Dedifferentiated amniotic fluid mesenchymal stem cell (primary cell): ENCODE measurements around the gene MUC5B.

Experiments used
- DNase-seq: peaks from one replicate; pipeline ENCODE4 v3.0.0-alpha.2; 2016; ENCODE audit errors: extremely low spot score

Gene MUC5B

GRCh38 chr11:1300569-1301187 is 77.8 kb downstream of the MUC5B start:
- no peak for DNase-seq

DNA sequence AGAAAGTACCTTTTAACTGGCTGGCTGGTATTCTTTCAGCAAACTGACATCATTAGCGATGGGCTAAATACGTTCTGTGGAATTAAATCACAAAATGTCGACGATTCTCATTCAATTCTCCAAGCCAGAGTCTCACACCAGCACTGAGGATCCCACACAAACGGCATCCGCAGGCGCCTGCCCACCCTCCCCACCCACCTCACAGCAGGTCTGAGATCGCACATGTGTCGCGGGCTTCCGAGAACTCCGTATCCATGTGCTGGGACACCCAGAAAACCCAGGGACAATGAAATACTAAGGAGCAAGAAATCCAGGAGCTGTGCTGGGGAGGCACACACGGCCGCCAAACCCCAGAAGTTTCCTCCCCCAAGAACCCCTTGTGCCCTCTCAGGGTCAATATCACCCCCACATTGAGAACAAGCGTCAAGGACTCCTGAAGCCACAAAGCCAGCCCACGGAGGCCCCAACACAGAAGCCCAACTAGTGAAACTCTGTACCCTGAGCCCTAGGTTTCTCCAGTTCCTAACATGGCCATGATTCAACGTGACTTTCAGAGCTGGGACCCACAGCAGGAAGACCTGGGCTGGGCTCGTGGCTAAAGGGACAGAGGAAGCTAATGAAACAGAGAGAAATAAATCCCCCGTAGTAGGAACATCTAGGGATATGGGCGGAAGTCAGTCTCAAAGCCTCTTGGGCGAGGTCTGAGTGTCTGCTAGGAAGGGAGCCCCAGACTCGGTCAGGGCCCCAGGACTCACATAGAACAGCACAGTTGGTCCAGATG is 78.5 kb downstream of the MUC5B start:
- no peak for DNase-seq

- DNase-seq: no peak
Measured at GRCh38 chr11:1302041-1302460, 79.2 kb downstream of the MUC5B start.

GRCh38 chr11:1302461-1303125 is 79.7 kb downstream of the MUC5B start:
- no peak for DNase-seq

- no peak for DNase-seq
Measured at GRCh38 chr11:1303126-1303821, 80.4 kb downstream of the MUC5B start.

- no peak for DNase-seq
Measured at GRCh38 chr11:1303973-1304372, 81.1 kb downstream of the MUC5B start.

DNA sequence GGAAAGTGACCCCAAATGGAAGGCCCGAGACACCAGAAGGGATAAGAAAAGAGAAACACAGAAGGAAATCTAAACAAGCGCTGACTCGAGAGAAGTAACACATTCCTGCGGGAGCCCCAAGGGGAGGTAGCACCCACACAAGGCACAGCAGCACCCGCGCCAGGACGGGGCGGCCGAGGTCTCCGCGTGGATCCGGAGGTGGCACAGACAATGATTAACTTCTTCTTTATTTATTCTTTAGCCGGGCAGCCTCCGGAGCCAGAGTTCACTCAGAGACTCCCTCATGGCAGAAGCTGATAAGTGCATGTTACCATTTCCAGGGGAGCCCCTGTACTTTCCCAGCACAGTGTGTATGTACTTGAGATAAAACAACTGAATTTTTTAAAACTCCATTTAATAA is 81.5 kb downstream of the MUC5B start:
- no peak for DNase-seq

GRCh38 chr11:1305063-1305495 is 82.2 kb downstream of the MUC5B start:
- no peak for DNase-seq

DNA sequence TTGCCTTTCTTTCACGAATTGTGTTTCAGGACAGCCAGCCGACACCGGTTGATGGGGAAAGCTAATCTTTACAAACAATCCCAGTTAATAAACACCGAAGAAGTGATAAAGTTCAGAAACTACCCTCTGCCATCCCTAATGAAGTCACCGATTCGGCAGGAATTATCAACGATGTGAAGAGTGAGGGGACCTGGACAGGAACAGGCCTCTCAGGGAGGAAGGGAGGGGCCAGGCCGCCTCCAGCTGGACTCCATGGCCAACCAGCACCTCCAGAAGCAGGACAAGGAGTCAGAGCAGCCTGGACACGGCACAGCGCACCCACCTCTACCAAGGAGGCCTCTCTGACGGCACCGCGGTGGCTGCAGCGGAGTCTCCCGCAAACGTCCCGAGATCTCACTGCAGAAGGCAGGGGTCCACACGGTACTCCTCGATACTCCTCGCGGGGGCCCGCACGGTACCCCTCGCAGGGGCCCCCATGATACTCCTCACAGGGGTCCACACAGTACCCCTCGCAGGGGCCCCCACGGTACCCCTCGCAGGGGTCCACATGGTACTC is 82.7 kb downstream of the MUC5B start:
- DNase-seq: no peak

DNA sequence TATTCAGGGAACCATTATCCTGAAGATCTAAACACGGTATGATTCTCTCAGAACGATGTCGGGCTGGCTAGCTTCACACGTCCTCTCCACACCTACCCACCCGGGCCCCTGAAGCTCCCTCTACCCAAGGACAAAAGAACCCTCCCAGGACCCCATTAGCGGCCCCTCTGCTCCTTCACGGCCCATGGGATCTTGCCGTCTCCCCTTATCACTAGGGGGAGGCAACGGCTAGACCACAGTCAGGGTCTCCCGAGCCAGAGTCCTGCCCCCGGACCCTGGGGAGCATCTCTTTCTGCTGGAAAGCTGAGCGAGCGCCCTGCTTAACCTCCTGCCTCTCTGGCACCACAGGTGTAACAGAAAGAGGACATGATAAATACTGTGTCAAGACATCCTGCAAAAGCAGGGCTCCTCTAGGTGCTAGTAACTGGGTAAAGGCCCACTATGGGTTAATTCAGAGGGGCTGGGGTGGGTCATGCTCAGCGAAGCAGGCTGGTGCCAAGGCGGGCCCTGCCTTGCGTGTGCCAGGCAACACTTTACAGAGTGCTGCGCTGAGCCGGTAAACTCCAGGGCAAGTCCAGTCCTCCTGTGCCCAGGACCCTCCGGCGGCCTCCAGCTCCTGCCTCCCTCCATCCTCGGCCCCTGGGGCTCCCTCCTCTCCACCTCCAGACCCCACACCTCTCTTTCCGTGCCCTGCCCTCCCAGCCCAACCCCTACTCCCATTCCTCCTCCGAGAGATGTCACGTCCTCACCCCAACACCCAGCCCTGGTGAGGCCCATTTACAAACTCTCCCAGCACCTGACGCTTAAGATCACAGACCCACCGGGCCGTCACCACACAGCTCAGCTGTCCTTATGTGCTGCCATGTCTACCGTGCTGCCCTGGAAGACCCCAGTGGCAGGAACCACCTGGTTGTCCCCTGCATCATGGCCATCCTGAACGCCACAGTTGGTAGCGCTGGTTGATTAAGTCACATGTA is 83.6 kb downstream of the MUC5B start:
- DNase-seq: no peak

- no peak for DNase-seq
Measured at GRCh38 chr11:1307163-1307870, 84.5 kb downstream of the MUC5B start.

DNA sequence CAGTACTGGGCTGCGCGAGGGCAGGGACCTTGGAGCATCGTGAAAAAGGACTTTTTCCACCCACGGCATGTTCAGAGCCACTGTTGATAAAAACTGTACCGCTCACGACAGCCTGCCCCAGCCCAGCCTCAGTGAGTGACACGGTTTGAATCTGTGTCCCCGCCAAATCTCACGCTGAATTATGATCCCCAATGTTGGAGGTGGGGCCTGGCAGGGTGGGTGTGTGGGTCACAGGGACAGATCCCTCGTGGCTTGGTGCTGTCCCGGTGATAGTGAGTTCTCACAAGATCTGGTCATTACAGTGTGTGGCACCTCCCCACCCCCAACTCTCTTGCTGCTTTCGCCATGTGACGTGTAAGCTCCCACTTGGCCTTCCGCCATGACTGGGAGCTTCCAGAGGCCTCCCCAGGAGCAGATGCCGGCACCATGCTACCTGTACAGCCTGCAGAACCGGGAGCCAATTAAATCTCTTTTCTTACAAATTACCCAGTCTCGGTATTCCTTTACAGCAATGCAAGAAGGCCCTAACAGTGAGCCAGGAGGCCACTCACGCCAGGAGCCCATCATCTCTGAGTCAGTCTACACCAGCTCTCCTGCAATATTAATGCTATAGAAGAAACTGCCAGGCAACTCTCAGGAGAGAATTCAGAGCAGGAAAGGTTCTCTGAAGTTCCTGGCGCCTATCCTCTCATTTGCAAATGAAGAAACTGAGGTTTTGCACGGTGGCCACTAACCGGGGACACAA is 85.3 kb downstream of the MUC5B start:
- DNase-seq: no peak

DNA sequence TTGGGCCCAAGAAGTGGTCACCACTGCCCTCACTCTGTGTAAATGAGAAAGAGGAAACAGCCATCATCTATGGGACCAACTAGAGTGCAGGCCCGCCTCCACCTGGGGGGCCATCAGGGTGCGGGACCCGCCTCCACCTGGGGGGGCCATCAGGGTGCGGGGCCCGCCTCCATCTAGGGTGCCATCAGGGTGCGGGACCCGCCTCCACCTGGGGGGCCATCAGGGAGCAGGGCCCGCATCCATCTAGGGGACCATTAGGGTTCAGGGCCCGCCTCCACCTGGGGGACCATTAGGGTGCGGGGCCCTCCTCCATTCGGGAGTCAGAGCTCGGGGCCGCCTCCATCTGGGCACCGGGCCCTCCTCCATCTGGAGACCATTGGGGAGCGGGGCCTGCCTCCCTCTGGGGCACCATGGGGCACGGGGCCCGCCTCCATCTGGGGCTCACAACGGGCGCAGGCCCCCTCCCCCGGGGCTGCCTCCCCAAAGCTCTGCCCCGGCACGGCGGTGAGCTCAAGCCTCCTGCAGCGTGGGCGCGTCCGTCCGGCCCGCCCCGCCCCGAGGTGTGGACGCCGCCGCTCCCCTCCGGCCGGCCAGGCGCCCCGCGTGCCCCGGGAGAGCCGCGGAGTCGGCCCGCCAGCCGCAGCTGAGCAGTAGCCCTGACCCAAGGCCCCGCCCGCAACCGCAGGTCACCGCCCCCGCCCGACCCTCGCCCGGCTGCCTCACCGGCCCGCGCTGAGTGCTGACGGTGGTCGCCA is 86.1 kb downstream of the MUC5B start:
- no peak for DNase-seq

DNA sequence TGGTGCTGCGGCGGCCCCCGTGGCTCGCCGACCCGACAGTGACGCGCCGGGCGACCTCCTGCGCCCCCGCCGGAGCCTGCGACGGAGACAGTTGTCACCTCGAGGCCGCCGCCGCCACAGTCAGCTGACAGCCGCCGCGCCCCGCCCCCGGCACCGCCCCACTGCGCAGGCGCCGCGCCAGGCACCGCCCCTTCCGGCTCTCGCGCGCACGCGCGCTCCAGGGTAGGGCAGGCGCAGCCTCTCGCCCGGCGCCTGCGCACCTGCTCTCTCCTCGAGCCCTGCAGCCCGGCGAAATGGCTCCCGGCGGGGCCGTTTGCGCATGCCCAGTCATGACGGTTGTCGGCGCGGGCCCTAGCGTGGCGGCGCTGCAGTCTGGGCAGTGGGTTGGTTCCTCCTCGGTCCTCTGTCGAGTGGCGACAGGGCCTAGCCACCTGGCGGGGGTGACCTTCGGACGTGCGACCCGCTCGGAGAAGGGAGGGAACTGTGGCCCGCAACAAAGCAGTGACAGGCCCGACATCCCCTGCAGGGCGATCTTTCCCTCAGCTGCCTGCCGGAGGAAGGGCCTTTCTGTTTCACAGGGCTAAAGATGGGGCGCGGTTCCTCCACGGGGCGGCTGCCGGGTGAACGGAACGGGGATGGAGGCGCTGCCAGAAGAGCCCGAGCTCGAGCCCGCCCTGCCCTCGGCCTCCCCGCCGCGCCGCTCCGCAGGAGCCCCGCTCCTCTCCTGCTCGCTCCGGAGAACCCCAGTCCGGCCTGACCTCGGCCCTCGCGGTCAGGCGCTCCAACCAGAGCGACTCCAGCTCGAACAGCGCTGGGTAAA is 86.8 kb downstream of the MUC5B start, which contains the start of gene TOLLIP:
Gene TOLLIP (minus strand): TSS at position 135 of the 820 bp plus-strand sequence. CDS start 134 bp downstream, at position 1.
- DNase-seq: peak; percentile 90

- no peak for DNase-seq
Measured at GRCh38 chr11:1310318-1310687, 87.4 kb downstream of the MUC5B start.

DNA sequence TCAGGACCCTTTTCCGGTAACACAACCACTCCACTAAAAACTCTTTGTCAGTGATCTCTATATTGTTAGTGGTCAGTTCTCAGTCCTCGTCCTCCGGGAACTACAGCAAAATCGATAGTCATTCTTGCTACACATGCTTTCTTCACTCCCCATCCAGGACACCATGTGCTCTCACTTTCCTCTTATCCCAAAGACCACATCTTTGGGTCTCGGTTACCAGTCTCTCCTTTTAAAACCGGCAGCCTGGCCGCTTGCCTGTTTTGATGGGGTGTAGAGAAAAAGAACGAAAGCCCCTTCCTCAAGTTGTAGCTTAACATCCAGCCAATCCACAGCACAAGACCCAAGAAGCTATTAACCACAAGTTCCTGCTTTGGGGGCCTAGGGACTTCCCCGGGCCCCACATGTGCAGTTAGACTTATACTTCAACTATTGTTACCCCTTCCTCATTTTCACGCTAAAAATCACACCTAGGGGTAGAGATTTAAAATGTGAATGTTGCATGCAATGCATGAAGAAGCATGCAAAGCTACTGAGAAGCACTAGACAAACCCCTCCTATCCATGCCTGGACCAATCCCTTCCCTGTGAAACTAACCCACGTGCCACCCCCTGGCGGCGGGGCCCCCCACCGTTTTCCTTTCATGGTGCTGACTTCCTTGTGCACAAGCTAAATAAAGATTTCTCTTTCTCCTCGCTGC is 88.1 kb downstream of the MUC5B start:
- DNase-seq: no peak
